Stimulated activated CD8-positive, alpha-beta memory T cell treated with anti-CD3 and anti-CD28 coated beads, Interleukin-2, amount 100 ng/mL, for 1 hour (primary cell): ENCODE measurements around the gene PIP4K2B.
"Not testable (repeated sequence)": the region's sequence is repeated elsewhere in the genome, so short reads cannot be mapped to it uniquely, and the experiment has no call there.

Source experiments
- DNase-seq, 2 donors: peaks; one replicate each; pipeline ENCODE4 v3.0.0-alpha.2; 2020; ENCODE audit warnings: low read depth in 2 of 2

Gene PIP4K2B

GRCh38 chr17:38730526-38731379 is 68.6 kb downstream of the PIP4K2B start:
- DNase-seq: no peak

GRCh38 chr17:38729886-38730525 is 69.3 kb downstream of the PIP4K2B start, which contains the start of gene CISD3:
CISD3 (plus strand) TSS chr17:38730341; CDS start chr17:38730359, 18 bp downstream.
- DNase-seq: peak; percentile 71 to 76

DNA sequence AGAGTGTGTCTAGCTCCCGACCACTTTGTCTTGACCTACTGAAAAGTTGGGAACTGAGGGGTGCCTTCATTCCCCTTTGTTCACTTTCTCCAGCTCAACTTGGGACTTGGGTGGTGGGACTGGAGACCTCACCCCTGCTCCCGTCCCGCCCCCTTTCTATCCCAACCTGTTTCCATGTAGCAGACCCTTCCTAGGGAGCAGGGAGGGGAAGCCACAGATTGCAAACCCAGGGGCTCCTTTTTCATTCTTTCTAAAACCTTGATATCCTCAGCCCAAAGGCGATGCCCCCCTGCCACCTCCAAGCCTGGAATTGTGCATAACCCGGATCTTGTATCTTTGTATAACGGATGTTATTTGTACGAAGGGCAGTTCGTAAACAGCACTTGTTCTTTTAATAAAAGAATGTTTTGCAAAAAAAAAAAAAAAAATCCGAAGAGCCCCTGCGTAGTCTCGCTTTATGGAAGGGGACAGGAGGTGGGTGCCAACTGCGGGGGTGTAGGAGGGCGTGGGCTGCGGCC is 69.9 kb downstream of the PIP4K2B start:
- DNase-seq: no peak

DNA sequence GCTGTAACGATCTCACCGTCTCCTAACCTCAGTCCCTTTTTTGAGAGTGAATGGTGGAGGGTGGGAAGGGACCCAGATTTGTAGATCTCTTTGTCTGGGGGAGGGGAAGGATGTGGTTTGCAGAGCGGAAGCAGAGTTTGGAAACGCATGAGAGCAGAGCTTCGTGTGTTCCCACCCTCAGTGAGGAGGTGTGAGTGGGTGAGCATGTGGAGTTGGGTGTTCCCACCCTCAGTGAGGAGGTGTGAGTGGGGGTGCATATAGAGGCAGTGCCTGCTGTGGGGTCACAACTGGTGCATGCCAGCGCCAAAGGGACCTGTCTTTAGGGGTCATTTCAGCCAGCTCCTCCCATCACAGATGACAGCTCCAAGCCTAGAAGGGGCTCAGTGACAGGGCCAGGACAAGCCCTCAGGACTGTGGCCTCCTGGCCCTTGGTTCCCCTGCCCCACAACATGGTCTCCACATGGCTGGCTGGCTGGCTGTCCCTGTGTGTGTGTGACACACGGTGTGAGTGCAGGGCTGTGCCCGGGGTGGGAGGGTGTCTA is 71.0 kb downstream of the PIP4K2B start:
- peak in 1 of 2 donors; percentile 48 for DNase-seq

- DNase-seq: peak in 1 of 2 donors; percentile 40
These were observed 71.6 kb downstream of the PIP4K2B start for GRCh38 chr17:38727736-38728135.

GRCh38 chr17:38726145-38726544 is 73.2 kb downstream of the PIP4K2B start:
- not testable (repeated sequence) for DNase-seq

DNA sequence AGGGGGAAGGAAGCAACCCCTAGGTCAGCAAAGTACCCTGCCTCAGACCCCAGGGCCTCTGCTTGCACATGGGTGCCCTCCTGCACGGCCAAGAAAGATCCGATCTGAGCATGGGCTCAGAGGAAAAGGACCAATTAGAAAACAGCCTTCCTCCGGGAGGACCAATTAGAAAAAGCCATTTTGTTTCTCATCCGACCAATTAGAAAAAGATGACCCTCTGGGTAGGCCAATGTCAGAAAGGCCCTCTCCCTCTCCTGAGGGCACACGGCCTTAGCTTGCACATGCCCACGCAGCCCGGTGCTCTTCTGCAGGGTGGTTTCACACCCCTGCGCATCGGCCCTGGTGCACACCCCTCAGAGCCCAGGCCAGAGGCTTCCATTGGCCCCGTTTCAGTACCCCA is 74.3 kb downstream of the PIP4K2B start:
- no peak for DNase-seq

GRCh38 chr17:38724337-38724988 is 74.9 kb downstream of the PIP4K2B start:
- DNase-seq: no peak

DNA sequence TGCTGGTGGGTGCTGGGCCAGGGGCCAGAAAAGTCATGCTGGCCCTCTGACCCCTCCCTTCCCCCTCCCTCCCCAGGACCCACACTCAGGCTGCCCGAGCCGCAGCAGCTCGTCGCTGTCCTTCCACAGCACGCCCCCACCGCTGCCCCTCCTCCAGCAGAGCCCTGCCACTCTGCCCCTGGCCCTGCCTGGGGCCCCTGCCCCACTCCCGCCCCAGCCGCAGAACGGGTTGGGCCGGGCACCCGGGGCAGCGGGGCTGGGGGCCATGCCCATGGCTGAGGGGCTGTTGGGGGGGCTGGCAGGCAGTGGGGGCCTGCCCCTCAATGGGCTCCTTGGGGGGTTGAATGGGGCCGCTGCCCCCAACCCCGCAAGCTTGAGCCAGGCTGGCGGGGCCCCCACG is 77.6 kb downstream of the PIP4K2B start:
- DNase-seq: no peak

- no peak for DNase-seq
These were observed 78.4 kb downstream of the PIP4K2B start for GRCh38 chr17:38720941-38721340.

DNA sequence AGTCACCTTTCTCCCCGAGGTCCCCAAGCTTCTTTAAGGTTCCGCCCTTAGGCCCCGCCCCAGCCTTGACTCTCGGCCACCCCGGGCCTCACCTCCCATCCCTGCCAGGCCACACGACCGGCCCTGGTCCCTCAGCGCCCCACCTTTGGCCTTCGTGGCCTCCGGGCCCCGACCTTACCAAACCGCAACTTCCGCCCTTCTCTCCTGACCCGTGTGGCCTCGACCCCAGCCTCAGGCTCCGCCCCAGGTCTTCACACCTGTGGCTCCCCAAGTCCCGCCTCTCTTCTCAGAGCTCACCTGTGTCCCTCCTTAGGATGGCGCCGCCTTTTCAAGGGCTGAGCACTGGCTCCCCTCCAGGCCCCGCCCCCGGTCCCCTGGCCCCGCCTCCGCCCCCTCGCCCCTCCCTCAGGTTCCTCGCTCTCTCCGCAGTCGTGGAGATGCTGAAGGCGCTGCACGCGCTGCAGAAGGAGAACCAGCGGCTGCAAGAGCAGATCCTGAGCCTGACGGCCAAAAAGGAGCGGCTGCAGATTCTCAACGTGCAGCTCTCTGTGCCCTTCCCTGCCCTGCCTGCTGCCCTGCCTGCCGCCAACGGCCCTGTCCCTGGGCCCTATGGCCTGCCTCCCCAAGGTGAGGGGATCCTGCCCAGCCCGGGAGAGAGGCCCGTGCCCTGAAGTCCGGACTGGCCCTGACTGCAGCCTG is 79.3 kb downstream of the PIP4K2B start:
- DNase-seq: no peak

DNA sequence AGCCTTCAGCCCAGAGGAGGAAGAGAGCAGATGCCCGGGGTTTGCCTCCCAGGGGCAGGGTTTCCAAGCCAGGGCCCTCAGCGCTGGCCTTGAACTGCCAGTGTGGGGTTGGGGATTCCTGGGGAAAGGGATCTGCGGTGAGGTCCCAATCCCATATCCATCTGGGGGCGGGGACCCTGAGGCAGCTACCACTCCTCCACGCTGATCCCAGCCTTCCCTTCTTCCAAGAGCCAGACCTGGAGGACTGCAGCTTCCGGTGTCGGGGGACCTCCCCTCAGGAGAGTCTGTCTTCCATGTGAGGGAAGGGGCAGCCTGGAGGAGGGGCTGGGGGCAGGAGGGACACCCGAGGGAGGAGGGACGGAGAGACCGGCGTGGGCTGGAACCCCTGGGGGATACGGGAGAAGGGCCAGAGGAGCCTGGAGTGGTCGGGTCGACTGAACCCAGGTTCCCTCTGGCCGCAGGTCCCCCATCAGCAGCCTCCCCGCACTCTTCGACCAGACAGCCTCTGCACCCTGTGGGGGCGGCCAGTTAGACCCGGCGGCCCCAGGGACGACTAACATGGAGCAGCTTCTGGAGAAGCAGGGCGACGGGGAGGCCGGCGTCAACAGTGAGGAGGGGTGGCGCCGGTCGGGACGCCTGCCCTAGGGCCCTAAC is 79.9 kb downstream of the PIP4K2B start:
- DNase-seq: no peak

DNA sequence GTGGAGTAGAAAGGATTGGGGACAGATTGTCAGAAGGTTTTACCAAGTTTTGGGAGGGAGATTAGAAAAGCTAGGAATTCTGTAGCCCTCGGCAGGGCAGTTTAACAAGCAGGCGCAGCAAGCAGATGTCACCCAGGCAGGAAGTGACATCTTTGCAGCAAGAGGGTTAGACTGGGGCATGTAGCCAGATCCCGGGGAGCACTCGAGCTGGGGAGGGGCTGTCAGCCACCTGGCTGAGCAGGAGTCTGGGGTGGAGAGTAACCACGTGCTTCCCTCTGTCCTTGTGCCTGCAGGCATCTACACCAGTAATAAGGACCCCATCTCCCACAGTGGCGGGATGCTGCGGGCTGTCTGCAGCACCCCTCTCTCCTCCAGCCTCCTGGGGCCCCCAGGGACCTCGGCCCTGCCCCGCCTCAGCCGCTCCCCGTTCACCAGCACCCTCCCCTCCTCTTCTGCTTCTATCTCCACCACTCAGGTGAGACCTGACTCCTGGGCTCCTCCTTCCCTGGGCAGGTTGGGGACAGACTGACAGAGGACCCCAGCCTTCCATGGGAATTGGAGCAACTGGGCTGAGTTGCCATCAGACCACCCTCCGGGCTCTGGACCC is 82.1 kb downstream of the PIP4K2B start:
- DNase-seq: no peak

DNA sequence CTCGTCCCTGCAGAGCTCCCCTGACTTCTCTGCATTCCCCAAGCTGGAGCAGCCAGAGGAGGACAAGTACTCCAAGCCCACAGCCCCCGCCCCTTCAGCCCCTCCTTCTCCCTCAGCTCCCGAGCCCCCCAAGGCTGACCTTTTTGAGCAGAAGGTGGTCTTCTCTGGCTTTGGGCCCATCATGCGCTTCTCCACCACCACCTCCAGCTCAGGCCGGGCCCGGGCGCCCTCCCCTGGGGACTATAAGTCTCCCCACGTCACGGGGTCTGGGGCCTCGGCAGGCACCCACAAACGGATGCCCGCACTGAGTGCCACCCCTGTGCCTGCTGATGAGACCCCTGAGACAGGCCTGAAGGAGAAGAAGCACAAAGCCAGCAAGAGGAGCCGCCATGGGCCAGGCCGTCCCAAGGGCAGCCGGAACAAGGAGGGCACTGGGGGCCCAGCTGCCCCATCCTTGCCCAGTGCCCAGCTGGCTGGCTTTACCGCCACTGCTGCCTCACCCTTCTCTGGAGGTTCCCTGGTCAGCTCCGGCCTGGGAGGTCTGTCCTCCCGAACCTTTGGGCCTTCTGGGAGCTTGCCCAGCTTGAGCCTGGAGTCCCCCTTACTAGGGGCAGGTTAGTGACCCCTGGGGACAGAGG is 82.9 kb downstream of the PIP4K2B start:
- DNase-seq: no peak
